ENCODE data around the gene CORO7.
A peak's percentile ranks its signal among the peaks of the same experiment; 100 is the strongest.

Gene CORO7

DNA sequence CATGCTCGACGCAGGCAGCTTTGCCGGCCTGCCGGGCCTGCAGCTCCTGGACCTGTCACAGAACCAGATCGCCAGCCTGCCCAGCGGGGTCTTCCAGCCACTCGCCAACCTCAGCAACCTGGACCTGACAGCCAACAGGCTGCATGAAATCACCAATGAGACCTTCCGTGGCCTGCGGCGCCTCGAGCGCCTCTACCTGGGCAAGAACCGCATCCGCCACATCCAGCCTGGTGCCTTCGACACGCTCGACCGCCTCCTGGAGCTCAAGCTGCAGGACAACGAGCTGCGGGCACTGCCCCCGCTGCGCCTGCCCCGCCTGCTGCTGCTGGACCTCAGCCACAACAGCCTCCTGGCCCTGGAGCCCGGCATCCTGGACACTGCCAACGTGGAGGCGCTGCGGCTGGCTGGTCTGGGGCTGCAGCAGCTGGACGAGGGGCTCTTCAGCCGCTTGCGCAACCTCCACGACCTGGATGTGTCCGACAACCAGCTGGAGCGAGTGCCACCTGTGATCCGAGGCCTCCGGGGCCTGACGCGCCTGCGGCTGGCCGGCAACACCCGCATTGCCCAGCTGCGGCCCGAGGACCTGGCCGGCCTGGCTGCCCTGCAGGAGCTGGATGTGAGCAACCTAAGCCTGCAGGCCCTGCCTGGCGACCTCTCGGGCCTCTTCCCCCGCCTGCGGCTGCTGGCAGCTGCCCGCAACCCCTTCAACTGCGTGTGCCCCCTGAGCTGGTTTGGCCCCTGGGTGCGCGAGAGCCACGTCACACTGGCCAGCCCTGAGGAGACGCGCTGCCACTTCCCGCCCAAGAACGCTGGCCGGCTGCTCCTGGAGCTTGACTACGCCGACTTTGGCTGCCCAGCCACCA, 35.1 kb downstream of the CORO7 start:
- DNase-seq (ENCODE audit: low read depth, low spot score) = no peak
- Histone ChIP-seq H3K9me3 (ENCODE audit: low read depth, low read length) (no peaks in the 10 kb centered on the region), H3K36me3 (ENCODE audit: insufficient read depth, low read length) (no peaks in the 10 kb centered on the region; the same call in 1 of the 2 replicates), H3K9ac (ENCODE audit: insufficient read length) (no peak overlapping the region), H3K4me3 (no peak overlapping the region), H3K27ac (no peak overlapping the region)
- TF ChIP-seq EZH2 (IDR thresholded peaks at IDR 0.05) (no peak), POLR2AphosphoS5 (IDR thresholded peaks at IDR 0.05; ENCODE audit: borderline replicate concordance, low read depth, low read length) (no peak), FOXP2 (optimal IDR thresholded peaks at IDR 0.05; ENCODE audit: control extremely low read depth, extremely low read length, insufficient read depth) (no peak)

DNA sequence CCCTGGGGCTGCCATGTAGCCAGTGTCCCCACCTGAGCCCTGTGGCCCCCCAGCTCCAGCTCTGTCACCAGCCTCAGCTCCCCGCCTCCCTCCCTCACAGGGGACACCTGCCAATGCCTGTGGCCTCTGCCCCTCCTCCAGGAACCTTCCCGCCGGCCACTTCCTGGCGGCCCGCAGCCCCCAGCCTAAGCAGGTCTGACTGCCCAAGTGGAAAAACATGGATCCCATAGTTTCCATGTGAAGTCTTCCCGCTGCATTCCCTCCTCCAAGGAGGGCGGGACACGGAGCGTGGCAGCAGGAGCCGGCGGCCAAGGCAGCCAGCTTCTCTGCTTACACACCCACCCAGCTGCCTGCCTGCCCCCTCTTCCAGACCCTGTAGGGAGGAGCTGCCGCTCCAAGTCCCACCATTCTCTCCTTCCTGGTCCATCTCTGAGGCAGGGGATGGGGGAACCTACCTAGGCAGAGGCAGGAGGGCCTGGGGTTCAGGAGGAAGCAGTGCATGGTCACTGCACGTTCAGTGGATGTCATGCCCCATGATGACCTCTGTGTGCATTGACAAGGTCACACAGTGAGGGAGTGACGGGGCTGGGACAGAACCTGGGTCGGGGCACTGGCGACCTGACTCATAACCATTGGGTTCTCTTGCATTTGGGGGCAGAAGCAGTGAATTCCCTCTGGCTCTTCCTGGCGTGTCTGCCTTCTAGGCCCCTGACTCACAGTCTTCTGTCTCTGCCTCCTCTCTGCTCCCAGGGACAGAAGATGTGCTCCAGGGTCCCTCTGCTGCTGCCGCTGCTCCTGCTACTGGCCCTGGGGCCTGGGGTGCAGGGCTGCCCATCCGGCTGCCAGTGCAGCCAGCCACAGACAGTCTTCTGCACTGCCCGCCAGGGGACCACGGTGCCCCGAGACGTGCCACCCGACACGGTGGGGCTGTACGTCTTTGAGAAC, 36.0 kb downstream of the CORO7 start:
- Histone ChIP-seq H3K4me3 (no peak overlapping the region), H3K27ac (peak overlapping the region; percentile 14; the same call in 1 of the 2 replicates), H3K9ac (ENCODE audit: insufficient read length) (no peak overlapping the region), H3K9me3 (ENCODE audit: low read depth, low read length) (no peaks in the 10 kb centered on the region), H3K36me3 (ENCODE audit: insufficient read depth, low read length) (no peaks in the 10 kb centered on the region; the same call in 1 of the 2 replicates)
- TF ChIP-seq POLR2AphosphoS5 (IDR thresholded peaks at IDR 0.05; ENCODE audit: borderline replicate concordance, low read depth, low read length) = no peak
- TF ChIP-seq FOXP2 (optimal IDR thresholded peaks at IDR 0.05; ENCODE audit: control extremely low read depth, extremely low read length, insufficient read depth) = no peak
- no peak for TF ChIP-seq EZH2 (IDR thresholded peaks at IDR 0.05)
- DNase-seq (ENCODE audit: low read depth, low spot score) = no peak

DNA sequence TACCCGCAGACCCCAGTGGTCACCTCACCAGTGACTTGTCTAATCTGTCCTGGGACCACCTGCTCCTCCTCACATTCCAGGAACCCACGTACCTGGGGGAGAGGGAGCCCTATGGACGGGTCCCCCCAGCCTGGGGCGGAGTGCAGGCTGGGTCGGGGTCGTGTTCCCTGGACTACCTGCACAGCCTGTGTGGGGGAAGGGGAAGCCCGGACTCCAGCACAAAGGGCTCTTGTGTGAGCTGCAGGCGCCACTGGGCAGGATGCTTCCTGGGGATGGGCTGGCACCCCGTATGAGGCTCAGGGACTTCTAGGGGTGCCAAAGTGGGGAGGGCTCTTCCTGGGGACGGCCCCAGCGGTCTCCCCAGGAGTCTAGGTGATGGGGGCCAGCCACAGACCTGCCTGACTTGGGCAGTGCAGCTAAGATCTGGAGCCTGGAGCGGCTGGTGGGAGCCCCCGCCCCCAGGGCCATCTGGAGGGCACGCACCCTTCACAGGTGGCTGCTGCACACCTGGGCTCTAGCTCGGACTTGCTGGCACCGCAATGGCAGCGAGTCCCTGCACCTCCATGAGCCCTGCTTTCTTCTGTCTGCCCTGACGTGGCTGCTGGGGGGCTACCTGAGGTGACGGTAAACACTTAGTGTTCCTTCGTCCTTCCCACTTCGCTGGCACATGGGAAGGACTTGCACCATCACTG, 37.3 kb downstream of the CORO7 start:
- Histone ChIP-seq H3K9me3 (ENCODE audit: low read depth, low read length) (no peaks in the 10 kb centered on the region), H3K9ac (ENCODE audit: insufficient read length) (no peak overlapping the region), H3K27ac (no peak overlapping the region), H3K36me3 (ENCODE audit: insufficient read depth, low read length) (no peaks in the 10 kb centered on the region; the same call in 1 of the 2 replicates), H3K4me3 (no peak overlapping the region)
- DNase-seq (ENCODE audit: low read depth, low spot score) = no peak
- no peak for TF ChIP-seq EZH2 (IDR thresholded peaks at IDR 0.05)
- no peak for TF ChIP-seq FOXP2 (optimal IDR thresholded peaks at IDR 0.05; ENCODE audit: control extremely low read depth, extremely low read length, insufficient read depth)

GRCh38 chr16:4378161-4378666, 38.2 kb downstream of the CORO7 start:
- Histone ChIP-seq H3K36me3 (ENCODE audit: insufficient read depth, low read length) (no peaks in the 10 kb centered on the region; the same call in 1 of the 2 replicates), H3K9ac (ENCODE audit: insufficient read length) (no peak overlapping the region), H3K4me3 (no peak overlapping the region), H3K27ac (no peak overlapping the region), H3K9me3 (ENCODE audit: low read depth, low read length) (no peaks in the 10 kb centered on the region)
- TF ChIP-seq POLR2AphosphoS5 (IDR thresholded peaks at IDR 0.05; ENCODE audit: borderline replicate concordance, low read depth, low read length) (no peak), FOXP2 (optimal IDR thresholded peaks at IDR 0.05; ENCODE audit: control extremely low read depth, extremely low read length, insufficient read depth) (no peak), EZH2 (IDR thresholded peaks at IDR 0.05) (no peak)
- DNase-seq (ENCODE audit: low read depth, low spot score) = no peak

GRCh38 chr16:4377573-4378154, 38.7 kb downstream of the CORO7 start:
- Histone ChIP-seq H3K9ac (ENCODE audit: insufficient read length) (no peak overlapping the region), H3K36me3 (ENCODE audit: insufficient read depth, low read length) (no peaks in the 10 kb centered on the region; the same call in 1 of the 2 replicates), H3K9me3 (ENCODE audit: low read depth, low read length) (no peaks in the 10 kb centered on the region), H3K4me3 (no peak overlapping the region), H3K27ac (peak overlapping the region; percentile 50; the same call in 1 of the 2 replicates)
- DNase-seq (ENCODE audit: low read depth, low spot score) = no peak
- TF ChIP-seq POLR2AphosphoS5 (IDR thresholded peaks at IDR 0.05; ENCODE audit: borderline replicate concordance, low read depth, low read length) = no peak
- TF ChIP-seq FOXP2 (optimal IDR thresholded peaks at IDR 0.05; ENCODE audit: control extremely low read depth, extremely low read length, insufficient read depth) = no peak
- TF ChIP-seq EZH2 (IDR thresholded peaks at IDR 0.05) = no peak

DNA sequence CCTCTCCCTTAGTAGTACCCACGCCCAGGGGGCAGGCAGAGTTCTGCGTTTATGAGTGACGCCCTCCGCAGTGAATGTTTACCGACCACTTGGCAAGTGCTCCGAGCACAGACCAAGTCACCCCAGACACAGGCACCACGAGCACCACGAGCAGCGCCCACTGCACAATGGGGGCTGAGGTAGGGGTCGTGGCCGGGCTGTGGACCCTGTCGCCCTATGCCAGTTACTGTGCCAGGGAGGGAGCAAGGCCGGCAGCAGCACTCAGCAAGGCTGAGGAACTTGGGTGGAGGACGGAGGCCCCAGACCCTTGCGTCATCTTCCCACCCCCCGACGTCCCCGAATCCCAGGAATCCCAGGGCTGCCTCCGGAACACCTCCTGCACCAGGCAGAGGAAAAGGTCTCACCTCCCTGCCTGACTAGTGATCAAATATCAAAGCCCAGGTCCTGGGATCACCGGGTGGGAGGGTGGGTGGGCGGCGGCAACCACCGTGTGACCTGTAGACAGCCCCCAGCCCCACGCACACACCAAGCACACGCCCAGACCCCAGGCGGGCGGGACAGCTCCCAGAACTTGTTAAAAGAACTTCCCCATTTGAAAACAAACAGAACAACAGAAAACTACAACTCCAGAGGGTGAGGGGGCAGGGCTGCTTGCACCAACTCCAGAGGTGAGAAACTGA, 39.4 kb downstream of the CORO7 start:
- Histone ChIP-seq H3K4me3 (no peak overlapping the region), H3K9me3 (ENCODE audit: low read depth, low read length) (no peaks in the 10 kb centered on the region), H3K9ac (ENCODE audit: insufficient read length) (no peak overlapping the region), H3K36me3 (ENCODE audit: insufficient read depth, low read length) (no peaks in the 10 kb centered on the region; the same call in 1 of the 2 replicates), H3K27ac (peak overlapping the region; percentile 50; the same call in 1 of the 2 replicates)
- DNase-seq (ENCODE audit: low read depth, low spot score) = no peak
- TF ChIP-seq EZH2 (IDR thresholded peaks at IDR 0.05) = no peak
- TF ChIP-seq POLR2AphosphoS5 (IDR thresholded peaks at IDR 0.05; ENCODE audit: borderline replicate concordance, low read depth, low read length) = no peak
- no peak for TF ChIP-seq FOXP2 (optimal IDR thresholded peaks at IDR 0.05; ENCODE audit: control extremely low read depth, extremely low read length, insufficient read depth)

Data from SK-N-MC (cell line).